HEK293T (cell line): ENCODE results near the gene LANCL1.

ENCODE experiments used
- CTCF ChIA-PET: fragments of 350-600 bp; formaldehyde crosslinking; extraction: SDS; loops from one replicate; lab custom pipeline; 2021; ENCODE audit warnings: antibody characterized with exemption, inconsistent platforms; lab: Yijun Ruan, JAX
- POLR2A ChIA-PET: fragments of 350-600 bp; formaldehyde crosslinking; extraction: SDS; loops from one replicate; lab custom pipeline; 2020; ENCODE audit warnings: antibody characterized with exemption, inconsistent platforms; lab: Yijun Ruan, JAX
- DNase-seq: peaks from one replicate; pipeline ENCODE4 v3.0.0; 2012; ENCODE audit warnings: mixed read lengths; ENCODE audit errors: extremely low spot score
- ARNT ChIP-seq: fragments of 450-650 bp; IDR thresholded peaks from 2 replicates; pipeline ENCODE4 v1.6.1; 2017; ENCODE audit warnings: mild to moderate bottlenecking
- BHLHE40 ChIP-seq: fragments of 450-650 bp; IDR thresholded peaks from 2 replicates; pipeline ENCODE4 v1.6.1; 2016; ENCODE audit warnings: mild to moderate bottlenecking, moderate library complexity, borderline replicate concordance
- CTBP1 ChIP-seq: fragments of 450-650 bp; IDR thresholded peaks from 2 replicates; pipeline ENCODE4 v1.6.1; 2016; ENCODE audit warnings: borderline replicate concordance
- ELF4 ChIP-seq: fragments of 450-650 bp; IDR thresholded peaks from 2 replicates; pipeline ENCODE4 v1.6.1; 2017; ENCODE audit warnings: antibody characterized with exemption
- FOXA1 ChIP-seq: fragments of 450-650 bp; IDR thresholded peaks from 2 replicates; pipeline ENCODE4 v1.6.1; 2016; ENCODE audit warnings: mild to moderate bottlenecking
- FOXK2 ChIP-seq: fragments of 450-650 bp; IDR thresholded peaks from 2 replicates; pipeline ENCODE4 v1.6.1; 2016; ENCODE audit warnings: mild to moderate bottlenecking
- FOXM1 ChIP-seq: fragments of 450-650 bp; IDR thresholded peaks from 2 replicates; pipeline ENCODE4 v1.6.1; 2017; ENCODE audit warnings: mild to moderate bottlenecking, borderline replicate concordance
- HDGF ChIP-seq: fragments of 450-650 bp; IDR thresholded peaks from 2 replicates; pipeline ENCODE4 v1.6.1; 2017; ENCODE audit warnings: antibody characterized with exemption, borderline replicate concordance
- L3MBTL2 ChIP-seq: fragments of 450-650 bp; conservative IDR thresholded peaks from 2 replicates; pipeline ENCODE4 v1.6.1; 2016; ENCODE audit warnings: mild to moderate bottlenecking
- LEF1 ChIP-seq: fragments of 450-650 bp; IDR thresholded peaks from 2 replicates; pipeline ENCODE4 v1.6.1; 2017; ENCODE audit warnings: mild to moderate bottlenecking, borderline replicate concordance
- NFRKB ChIP-seq: fragments of 450-650 bp; IDR thresholded peaks from 2 replicates; pipeline ENCODE4 v1.6.1; 2016; ENCODE audit warnings: mild to moderate bottlenecking, moderate library complexity
- SP1 ChIP-seq: fragments of 450-650 bp; IDR thresholded peaks from 2 replicates; pipeline ENCODE4 v1.6.1; 2017
- SUZ12 ChIP-seq: fragments of 450-650 bp; IDR thresholded peaks from 2 replicates; pipeline ENCODE4 v1.6.1; 2016; ENCODE audit warnings: mild to moderate bottlenecking
- TARDBP ChIP-seq: fragments of 450-650 bp; IDR thresholded peaks from 2 replicates; pipeline ENCODE4 v1.6.1; 2016
- ZNF384 ChIP-seq: fragments of 450-650 bp; IDR thresholded peaks from 2 replicates; pipeline ENCODE4 v1.6.1; 2016
- TF ChIP-seq, protein P1 (sequence below): fragments of 450-650 bp; IDR thresholded peaks from 2 replicates; pipeline ENCODE4 v1.6.1; 2016

The LANCL1 gene

DNA sequence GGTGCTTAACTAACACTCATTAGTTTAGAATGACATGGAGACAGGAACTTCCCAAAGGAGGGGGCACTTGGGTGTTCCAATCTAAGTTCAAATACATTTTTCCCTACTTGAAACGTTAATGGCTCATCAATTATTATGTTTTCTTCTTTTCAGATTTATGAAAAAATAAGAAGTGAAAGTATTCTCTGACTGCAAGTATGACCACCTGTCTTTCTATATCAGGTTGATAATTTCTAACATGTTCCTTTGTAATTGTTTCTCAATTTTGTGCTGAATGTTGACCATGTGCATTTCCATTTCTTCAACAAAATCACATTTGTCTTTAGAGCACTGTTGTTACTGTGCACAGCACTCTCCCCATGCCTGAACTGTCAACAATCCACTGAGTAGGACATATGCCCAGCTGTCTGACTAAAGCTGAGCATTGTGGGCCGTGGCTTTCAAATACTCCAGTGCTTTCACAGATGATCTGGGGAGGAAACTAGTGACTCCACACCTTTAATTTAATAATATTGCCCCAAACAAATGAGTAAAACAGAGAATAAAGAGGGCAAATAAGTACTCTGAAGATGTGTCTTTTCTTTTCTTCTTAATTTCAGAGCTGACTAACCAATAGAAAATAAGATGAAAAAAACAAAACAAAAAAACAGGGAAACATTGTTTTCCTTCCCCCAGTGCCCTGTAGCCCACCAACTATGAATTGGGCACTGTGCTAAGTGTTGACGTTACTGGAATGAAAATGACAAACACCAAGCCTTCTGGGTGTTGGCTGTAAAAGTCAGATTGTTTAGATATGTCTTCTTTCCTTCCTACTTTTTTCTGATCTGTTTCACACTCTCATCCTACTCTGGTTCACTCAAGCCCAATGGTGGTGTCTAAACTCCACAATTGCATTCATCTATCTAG lies 16.0 kb downstream of the LANCL1 start:
- ChIA-PET CTCF (no interaction called here), POLR2A (no interaction called here)
- DNase-seq = no peak
- TF ChIP-seq SP1 = no peak
- no peak for TF ChIP-seq FOXA1
- TF ChIP-seq SUZ12 = no peak
- no peak for TF ChIP-seq TARDBP
- TF ChIP-seq ZNF384 = no peak
- no peak for TF ChIP-seq NFRKB
- TF ChIP-seq BHLHE40 = no peak
- TF ChIP-seq LEF1 = no peak
- no peak for TF ChIP-seq CTBP1
- TF ChIP-seq FOXM1 = no peak
- no peak for TF ChIP-seq L3MBTL2
- TF ChIP-seq, protein P1, sequence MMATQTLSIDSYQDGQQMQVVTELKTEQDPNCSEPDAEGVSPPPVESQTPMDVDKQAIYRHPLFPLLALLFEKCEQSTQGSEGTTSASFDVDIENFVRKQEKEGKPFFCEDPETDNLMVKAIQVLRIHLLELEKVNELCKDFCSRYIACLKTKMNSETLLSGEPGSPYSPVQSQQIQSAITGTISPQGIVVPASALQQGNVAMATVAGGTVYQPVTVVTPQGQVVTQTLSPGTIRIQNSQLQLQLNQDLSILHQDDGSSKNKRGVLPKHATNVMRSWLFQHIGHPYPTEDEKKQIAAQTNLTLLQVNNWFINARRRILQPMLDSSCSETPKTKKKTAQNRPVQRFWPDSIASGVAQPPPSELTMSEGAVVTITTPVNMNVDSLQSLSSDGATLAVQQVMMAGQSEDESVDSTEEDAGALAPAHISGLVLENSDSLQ = no peak
- TF ChIP-seq FOXK2 = no peak
- no peak for TF ChIP-seq ARNT
- no peak for TF ChIP-seq ELF4

GRCh38 chr2:210459880-210460279 lies 16.7 kb downstream of the LANCL1 start:
- DNase-seq = no peak
- CTCF ChIA-PET = no interaction called here
- POLR2A ChIA-PET = no interaction called here
- TF ChIP-seq BHLHE40 = no peak
- TF ChIP-seq ELF4 = no peak
- TF ChIP-seq, protein P1 = no peak
- TF ChIP-seq SP1 = no peak
- TF ChIP-seq HDGF = no peak
- no peak for TF ChIP-seq LEF1
- TF ChIP-seq SUZ12 = no peak
- no peak for TF ChIP-seq FOXM1
- TF ChIP-seq CTBP1 = no peak
- no peak for TF ChIP-seq FOXA1
- TF ChIP-seq TARDBP = no peak
- no peak for TF ChIP-seq L3MBTL2
- TF ChIP-seq FOXK2 = no peak
- no peak for TF ChIP-seq NFRKB
- TF ChIP-seq ZNF384 = no peak
- no peak for TF ChIP-seq ARNT

DNA sequence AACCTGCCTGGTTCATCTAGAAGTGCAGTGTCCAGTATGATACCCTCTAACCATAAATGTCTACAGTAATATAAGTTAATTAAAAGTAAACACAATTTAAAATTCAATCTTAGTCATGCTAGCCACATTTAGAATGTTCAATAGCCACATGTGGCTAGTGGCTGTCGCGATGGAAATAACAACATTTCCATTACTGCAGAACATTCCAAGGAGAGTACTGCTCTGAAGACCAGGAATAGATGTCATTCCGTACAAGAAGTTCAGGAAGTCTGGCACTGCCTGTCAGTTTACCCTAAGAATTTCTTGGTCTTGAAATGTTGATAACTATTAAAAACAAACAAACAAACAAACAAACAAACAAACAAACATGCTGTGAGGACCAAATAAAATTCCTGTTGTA lies 17.2 kb downstream of the LANCL1 start:
- ChIA-PET CTCF (no interaction called here), POLR2A (no interaction called here)
- TF ChIP-seq TARDBP (no peak), L3MBTL2 (no peak), SUZ12 (no peak), LEF1 (no peak), ELF4 (no peak), SP1 (no peak), CTBP1 (no peak), FOXM1 (no peak), FOXK2 (no peak), ZNF384 (no peak), HDGF (no peak), ARNT (no peak), NFRKB (no peak), FOXA1 (no peak), BHLHE40 (no peak)
- TF ChIP-seq, protein P1 = no peak
- no peak for DNase-seq

GRCh38 chr2:210458395-210458794 lies 18.2 kb downstream of the LANCL1 start:
- no peak for DNase-seq
- ChIA-PET CTCF (no interaction called here), POLR2A (no interaction called here)
- TF ChIP-seq L3MBTL2 (no peak), HDGF (no peak), SUZ12 (no peak), ELF4 (no peak), BHLHE40 (no peak), SP1 (no peak), FOXA1 (no peak), FOXK2 (no peak), CTBP1 (no peak), ZNF384 (no peak), TARDBP (no peak), NFRKB (no peak), LEF1 (no peak), ARNT (no peak)
- TF ChIP-seq, protein P1 = no peak

DNA sequence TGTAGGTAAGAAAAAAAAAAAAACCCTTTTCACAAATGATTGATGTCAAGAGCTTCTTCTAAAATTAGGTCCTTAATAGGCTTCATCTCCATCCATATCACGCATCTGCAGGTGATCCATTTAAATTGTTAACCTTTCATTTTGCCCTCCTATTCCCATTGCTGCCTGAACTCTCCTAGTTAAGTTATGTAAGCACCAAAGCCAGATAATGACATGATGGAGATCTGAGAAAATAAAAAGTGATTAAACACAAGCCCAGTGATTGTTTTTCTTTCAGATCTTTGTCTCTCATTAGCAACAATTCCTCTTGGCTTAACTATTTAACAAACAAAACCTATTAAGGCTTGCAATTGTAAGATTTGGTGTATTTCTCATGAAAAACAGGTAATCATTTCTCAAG lies 20.0 kb downstream of the LANCL1 start:
- TF ChIP-seq NFRKB (no peak), FOXA1 (no peak), SP1 (no peak), ELF4 (no peak), FOXM1 (no peak), ARNT (no peak), LEF1 (no peak), HDGF (no peak), ZNF384 (no peak), CTBP1 (no peak), FOXK2 (no peak), SUZ12 (no peak), BHLHE40 (no peak), L3MBTL2 (no peak)
- TF ChIP-seq, protein P1 = no peak
- POLR2A ChIA-PET = no interaction called here
- no peak for DNase-seq
- CTCF ChIA-PET = no interaction called here
